OCI-LY7 (cell line): Measurements from ENCODE around the gene ACSF2.

Experiments
- CTCF ChIP-seq: fragments of 200-600 bp; sonication (generic); conservative IDR thresholded peaks from 2 replicates; pipeline ENCODE4 v1.5.1; 2014; ENCODE audit warnings: mild to moderate bottlenecking, antibody characterized with exemption, low read length, moderate library complexity, mixed read lengths
- EZH2phosphoT487 ChIP-seq: fragments of 200-600 bp; sonication (generic); IDR thresholded peaks from 2 replicates; pipeline ENCODE4 v1.6.1; 2018; ENCODE audit warnings: low read depth, borderline replicate concordance, mild to moderate bottlenecking, mixed run types, antibody characterized with exemption, low read length, moderate library complexity, mixed read lengths

GRCh38 chr17:50394711-50395110, 31.3 kb upstream of the ACSF2 start:
- TF ChIP-seq CTCF (no peak), EZH2phosphoT487 (no peak)
